CD4-positive, alpha-beta T cell treated with Interleukin-2 at 100 ng/mL for 4 hours (primary cell): ENCODE data around the gene CARHSP1.
"Not testable (repeated sequence)": the region's sequence is repeated elsewhere in the genome, so short reads cannot be mapped to it uniquely, and the experiment has no call there.

Source experiments
- DNase-seq: peaks from one replicate; pipeline ENCODE4 v3.0.0-alpha.2; 2020; ENCODE audit warnings: low spot score

Gene CARHSP1

DNA sequence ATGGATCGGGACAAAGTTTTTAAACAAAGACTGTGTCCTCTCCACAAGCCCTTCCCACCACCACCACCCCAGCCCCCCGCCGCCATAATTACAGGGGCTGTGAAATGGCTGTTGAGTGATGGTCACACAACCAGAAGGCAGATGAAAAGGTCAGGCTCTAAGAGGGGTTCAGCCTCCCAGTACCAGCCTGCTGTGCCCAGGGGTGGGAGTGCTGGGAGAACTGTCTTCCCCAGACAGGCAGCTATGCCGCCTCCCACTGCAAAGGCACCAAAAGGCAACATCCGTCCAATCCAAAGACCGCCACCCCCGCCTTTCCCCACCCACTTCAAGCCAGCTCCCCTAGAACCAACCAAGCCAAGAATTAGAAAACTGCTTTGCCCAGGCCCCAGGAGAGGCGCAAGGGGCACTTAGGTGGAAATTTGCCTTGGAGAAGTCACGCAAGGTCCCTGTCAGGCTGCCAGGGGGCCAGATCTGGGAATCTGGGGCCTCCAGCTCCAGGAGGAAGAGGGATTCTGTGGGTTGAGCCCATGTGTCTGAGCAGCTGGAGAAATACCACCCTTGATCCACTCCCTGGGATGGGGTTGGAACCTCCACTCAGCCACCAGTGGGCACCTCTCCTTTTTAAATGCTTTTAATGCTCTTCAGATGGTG, 14.4 kb downstream of the CARHSP1 start:
- DNase-seq, result no peak

DNA sequence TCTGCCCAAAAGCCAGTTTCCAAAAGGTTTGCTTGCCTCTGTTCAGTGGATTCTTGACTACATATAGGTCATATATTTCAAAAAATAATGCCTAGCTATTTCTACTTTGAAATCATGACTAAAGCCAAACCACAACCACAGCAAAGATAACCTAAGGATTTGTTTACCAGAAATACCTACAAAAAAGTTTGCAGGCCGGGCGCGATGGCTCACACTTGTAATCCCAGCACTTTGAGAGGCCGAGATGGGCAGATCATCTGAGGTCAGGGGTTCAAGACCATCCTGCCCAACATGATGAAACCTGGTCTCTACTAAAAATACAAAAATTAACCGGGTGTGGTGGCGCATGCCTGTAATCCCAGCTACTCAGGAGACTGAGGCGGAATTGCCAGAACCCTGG, 15.2 kb downstream of the CARHSP1 start:
- no peak for DNase-seq

DNA sequence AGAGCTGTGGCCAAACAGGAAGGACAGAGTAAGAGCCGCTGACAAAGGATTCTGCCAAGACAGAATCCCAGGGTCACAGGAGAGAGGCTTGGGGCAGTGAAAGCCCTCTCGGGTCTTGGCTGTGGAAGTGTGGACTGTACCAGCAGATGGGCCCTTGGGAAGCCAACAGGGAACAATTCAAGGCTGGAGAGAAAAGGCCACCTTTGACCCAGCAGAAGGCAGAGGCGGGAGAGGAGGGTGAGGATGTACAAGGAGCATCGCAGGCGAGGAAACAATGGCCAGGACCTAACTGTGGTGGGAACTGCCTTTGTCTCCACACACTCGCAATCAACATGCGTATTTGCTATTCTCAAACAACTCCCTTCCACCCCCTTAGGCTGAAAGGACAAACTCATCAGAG, 15.7 kb downstream of the CARHSP1 start:
- no peak for DNase-seq

DNA sequence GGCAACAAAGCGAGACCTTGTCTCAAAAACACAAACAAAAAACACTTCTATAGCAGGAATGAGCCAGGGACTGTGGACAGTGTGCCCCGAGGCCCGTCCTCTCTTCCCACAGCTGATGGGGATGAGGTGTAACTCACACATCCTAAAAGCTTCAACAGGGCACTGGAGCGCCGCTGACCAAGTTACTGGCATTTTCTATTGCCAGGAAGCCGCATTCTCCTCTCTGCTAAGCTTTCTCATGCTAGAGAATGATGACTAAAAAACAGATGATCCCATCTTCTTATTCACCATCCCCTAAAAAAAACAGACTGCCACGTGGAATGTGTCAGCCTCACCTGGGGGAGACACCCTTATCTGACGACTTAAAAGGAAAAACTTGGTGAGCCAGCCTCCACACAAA, 16.3 kb downstream of the CARHSP1 start:
- DNase-seq, result no peak

GRCh38 chr16:8851761-8852403, 16.9 kb downstream of the CARHSP1 start:
- no peak for DNase-seq

GRCh38 chr16:8850279-8850885, 18.4 kb downstream of the CARHSP1 start:
- DNase-seq, result no peak

GRCh38 chr16:8849411-8850011, 19.3 kb downstream of the CARHSP1 start:
- no peak for DNase-seq

DNA sequence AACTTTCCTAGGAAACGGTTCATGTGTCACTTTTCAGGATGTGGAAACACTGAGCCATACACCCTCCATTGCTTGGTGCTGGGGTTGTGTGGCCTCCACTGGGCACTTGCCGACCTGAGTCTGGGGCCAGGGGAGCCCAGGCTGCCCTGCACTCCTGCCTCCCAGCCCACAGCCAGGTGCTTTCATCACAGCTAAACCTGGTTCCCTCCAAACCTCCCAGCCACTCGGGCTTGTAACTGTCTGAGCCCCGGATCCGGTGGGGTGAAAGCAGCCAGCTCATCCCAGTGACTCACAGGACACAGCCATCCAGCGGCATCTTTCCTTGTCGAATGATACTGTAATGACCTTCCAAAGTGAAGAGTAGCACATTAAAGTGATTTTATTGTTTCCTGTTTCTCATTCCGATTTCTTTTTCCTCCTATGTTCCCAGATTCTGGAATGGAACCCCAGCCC, 19.8 kb downstream of the CARHSP1 start:
- no peak for DNase-seq

DNA sequence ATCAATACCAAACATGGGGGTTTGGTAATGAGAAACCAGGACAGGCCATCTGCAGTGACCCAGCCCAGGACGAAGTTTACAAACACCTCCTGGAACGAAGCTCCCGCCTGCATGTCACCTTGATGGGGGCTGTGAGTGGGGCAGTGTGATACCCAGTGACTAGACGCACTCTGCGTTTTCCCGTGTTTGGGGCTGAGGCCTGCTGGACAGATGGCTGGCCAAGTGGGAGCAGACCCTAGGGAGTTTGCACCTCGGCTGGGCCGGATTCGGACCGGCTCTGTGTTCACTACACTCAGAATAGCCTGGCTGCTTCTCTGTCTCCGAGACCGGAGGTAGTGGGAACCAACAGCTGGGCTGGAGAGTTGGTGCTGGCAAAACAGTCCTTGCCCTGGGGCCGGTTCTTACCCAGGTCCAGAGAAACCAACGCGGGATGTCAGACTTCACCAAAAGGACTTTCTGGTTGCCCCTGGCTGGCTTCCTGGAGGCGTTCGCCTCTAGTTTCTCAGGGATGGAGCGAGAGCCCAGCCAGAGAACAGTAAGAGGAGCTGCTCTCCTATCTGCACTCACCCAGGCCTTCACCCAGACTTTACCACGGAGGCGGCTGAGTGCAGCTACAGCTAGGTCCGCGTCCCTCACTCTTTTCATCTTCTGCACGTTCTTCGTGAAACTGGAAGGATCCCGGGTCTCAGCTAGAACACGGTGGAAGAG, 20.4 kb downstream of the CARHSP1 start:
- DNase-seq, result no peak

DNA sequence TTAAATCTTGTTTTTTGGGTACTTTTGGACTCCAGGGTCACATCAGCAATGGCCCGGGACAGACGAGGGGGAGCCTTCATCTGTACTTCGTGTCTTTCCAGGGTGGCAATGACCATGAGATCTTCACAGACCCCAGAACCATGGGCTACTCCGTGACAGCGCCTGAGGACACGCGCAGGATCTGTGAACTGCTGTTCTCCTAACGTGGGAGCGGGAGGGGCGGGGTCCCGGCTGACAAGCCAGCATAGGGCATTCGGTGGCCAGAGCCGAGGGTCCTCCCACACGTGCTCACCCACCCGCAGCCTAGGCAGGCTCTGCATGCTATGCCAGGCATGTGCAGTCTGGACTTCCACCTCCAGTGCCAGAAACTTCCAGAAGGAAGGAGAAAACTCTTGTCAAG, 21.2 kb downstream of the CARHSP1 start:
- DNase-seq, result no peak

DNA sequence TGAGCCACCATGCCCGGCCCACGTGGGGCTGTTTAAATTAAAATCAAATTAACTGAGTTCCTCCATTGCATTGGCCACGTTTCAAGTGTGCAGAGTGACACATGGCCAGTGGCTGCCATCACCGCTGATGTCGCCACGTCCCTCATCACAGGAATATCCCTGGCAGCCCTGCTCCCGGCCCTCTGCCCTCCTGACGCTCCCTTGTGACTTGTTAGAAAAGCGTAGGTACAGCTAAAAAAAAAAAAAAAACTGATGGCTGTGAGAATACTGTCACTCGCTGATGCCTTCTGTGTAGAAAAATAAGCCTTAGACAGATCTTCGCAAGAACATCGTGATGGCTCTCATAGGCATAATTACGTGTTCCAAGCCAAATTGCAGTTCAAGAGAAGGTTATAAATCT, 21.7 kb downstream of the CARHSP1 start:
- no peak for DNase-seq

DNA sequence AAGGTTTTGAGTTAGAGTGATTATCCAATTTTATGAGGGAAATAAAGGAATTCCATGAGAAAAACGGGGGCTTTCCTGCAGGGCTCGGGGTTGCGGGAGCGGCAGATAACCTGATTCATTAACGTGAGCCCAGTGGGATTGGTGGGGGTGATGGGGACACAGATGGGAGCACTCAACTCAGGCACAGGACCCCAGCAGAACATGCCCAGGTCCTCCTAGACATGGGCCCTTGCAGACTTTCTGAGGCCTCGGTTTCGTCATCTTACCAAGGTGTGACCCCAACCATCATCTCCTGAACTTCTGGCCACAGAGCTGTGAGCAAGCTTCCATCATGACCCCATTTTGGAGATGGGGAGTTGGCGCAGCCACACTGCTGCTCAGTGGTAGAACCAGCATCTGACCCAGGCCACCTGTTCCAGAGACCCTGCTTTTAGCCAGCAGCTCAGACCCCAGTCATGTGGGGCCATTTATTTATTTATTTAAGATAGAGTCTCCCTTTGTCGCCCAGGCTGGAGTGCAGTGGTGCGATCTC, 22.3 kb downstream of the CARHSP1 start:
- no peak for DNase-seq

GRCh38 chr16:8845699-8846298, 23.0 kb downstream of the CARHSP1 start:
- no peak for DNase-seq

DNA sequence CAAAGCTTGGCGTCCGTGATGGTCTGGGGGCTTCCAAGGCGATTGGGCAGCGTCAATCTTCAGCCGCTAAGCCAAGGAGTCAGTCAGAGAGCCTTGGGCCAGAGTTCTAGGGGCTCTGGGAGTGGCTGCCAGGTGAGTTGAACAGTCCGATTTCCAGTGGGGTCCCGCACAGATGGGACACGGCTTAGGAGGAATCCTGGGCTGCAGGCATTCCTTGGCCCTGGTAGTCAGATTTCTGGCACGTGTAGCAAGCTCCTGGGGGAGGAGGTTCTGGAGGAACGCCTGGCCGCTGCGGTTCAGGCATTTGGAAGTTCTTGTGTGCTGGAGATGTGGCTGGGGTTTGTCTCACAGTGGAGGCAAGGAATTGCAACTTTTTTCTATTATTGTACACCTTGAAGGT, 25.5 kb downstream of the CARHSP1 start:
- not testable (repeated sequence) for DNase-seq

GRCh38 chr16:8842016-8842415, 26.8 kb downstream of the CARHSP1 start:
- DNase-seq, result not testable (repeated sequence)

GRCh38 chr16:8837594-8837993, 31.2 kb downstream of the CARHSP1 start:
- not testable (repeated sequence) for DNase-seq

GRCh38 chr16:8836797-8837196, 32.0 kb downstream of the CARHSP1 start:
- not testable (repeated sequence) for DNase-seq

DNA sequence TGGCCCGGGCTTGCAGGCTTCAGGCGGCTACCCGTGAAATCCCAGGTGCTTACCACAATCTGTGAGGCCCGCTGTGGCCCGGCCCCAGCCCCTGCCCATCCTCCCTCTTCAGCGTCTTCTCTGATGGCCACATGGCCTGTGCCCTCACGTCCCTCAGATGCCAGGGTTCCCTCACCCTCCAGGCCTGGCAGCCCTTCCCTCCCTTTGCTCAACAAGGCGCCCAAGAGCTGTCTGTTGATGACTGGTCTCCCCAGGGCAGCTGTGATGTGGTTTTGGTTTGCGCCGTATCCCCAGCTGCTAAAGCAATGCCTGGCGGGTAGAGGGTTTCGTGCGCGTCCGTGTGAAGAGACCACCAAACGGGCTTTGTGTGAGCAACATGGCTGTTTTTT, 36.1 kb downstream of the CARHSP1 start:
- DNase-seq, result no peak

GRCh38 chr16:8831871-8832716, 36.7 kb downstream of the CARHSP1 start:
- DNase-seq, result no peak

DNA sequence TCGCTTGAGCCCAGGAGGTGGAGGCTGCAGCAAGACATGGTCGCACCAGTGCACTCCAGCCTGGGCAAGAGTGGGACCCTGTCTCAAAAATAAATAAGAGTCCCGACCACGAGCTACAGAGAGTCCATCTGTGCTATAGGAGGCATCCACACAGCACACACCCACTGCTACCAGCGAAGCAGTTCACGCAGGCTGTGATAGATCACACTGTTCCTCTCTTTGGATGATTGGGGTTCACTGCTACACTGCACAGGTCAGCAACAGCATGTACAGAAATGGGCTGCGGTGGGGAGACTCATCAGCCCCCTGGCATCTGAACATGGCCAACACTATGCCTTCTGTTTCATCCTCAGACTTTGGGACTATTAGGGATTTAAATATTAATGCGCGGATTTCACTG, 37.4 kb downstream of the CARHSP1 start:
- no peak for DNase-seq
